ENCODE data around the gene SRBD1.

GRCh38 chr2:45627911-45628310 lies 16.8 kb upstream of the SRBD1 start:
- TF ChIP-seq CTCF (IDR thresholded peaks at IDR 0.05) (no peak), POLR2AphosphoS5 (IDR thresholded peaks at IDR 0.05) (no peak)

Data from stomach (tissue), 4 donors.